HUES64 (cell line): Measurements from ENCODE around the gene COX19.

ENCODE experiments used
- H3K27ac ChIP-seq: 2 replicates; pipeline ENCODE4 v1.7.0; 2013; ENCODE audit warnings: low read depth, low read length, inconsistent platforms
- H3K27me3 ChIP-seq: 2 replicates; pipeline ENCODE4 v1.6.1; 2013; ENCODE audit warnings: mild to moderate bottlenecking, low read length; ENCODE audit not compliant: insufficient read depth
- H3K36me3 ChIP-seq: 2 replicates; pipeline ENCODE4 v1.6.1; 2013; ENCODE audit warnings: mild to moderate bottlenecking, low read length; ENCODE audit not compliant: insufficient read depth
- H3K4me1 ChIP-seq: 2 replicates; pipeline ENCODE4 v1.6.1; 2013; ENCODE audit warnings: mild to moderate bottlenecking, low read length, moderate library complexity; ENCODE audit not compliant: insufficient read depth
- H3K4me3 ChIP-seq: 2 replicates; pipeline ENCODE4 v1.5.1; 2013; ENCODE audit warnings: mild to moderate bottlenecking, low read length, moderate library complexity
- H3K9ac ChIP-seq: 2 replicates; pipeline ENCODE4 v1.6.1; 2013; ENCODE audit warnings: mild to moderate bottlenecking, low read depth, low read length
- H3K9me3 ChIP-seq: 2 replicates; pipeline ENCODE4 v1.6.1; 2013; ENCODE audit warnings: low read depth, low read length; ENCODE audit not compliant: insufficient read depth
- WGBS: fragments of 150-250, 120-280 bp; methylation state at CpG from one replicate; pipeline ENCODE4 v1.1.7; 2013; ENCODE audit warnings: missing lambda C conversion rate; 5-methylcytosine and 5-hydroxymethylcytosine counted together

Gene COX19

DNA sequence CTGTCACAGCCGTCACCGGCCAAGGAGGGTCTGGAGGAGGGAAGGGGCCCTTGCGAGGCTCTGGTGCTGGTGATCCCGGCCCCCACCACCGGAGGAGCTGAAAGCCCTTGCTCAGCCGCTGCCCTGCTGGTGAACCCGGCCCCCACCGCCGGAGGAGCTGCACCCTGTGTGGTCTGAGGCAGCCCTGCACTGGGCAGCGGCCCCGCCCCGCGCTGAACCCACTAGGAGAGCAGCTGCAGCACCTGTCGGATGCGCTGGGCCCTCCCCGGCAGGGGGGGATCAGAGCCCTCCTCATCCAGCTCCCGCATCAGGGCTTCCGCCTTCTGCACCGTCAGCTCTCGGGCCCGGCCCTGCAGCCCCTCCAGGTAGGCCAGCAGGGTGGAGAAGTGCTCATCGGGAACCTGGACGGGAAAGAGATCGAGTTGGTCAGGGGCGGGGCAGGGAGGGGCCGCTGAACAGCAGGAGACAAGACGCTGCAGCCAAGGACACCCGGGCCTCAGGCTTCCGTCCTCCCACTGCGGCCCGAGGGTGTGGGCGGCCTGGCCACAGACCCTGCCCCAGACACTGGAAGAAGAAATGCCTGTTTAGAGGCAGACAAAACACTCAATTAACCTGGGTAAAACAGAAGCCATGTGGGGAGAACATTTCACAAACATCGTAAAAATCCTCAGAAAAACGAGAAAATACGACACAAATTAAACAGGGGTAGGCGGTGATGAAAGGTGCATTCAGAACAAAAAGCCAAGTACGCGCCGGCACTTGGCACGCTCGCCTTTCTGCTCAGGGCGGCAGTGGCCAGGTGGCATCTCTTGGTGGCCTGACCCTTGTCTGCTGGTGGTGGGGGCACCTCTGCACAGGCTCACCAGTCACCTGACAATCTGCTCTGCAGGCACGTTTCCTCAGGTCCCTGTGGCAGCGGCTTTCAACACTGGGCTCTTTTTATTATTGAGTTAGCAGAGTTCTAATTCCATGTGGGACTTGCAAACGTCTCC lies 22.4 kb upstream of the COX19 start:
- Histone ChIP-seq H3K4me3 (no peak overlapping the region), H3K27me3 (no peaks in the 10 kb centered on the region), H3K27ac (no peak overlapping the region), H3K4me1 (no peaks in the 10 kb centered on the region), H3K9me3 (no peaks in the 10 kb centered on the region), H3K36me3 (peaks cover 2% of the 10 kb centered on the region; the same call in 1 of the 2 replicates), H3K9ac (no peak overlapping the region; the same call in 1 of the 2 replicates)
- WGBS, result 83% methylated on average over 45 of the region's 45 CpGs

DNA sequence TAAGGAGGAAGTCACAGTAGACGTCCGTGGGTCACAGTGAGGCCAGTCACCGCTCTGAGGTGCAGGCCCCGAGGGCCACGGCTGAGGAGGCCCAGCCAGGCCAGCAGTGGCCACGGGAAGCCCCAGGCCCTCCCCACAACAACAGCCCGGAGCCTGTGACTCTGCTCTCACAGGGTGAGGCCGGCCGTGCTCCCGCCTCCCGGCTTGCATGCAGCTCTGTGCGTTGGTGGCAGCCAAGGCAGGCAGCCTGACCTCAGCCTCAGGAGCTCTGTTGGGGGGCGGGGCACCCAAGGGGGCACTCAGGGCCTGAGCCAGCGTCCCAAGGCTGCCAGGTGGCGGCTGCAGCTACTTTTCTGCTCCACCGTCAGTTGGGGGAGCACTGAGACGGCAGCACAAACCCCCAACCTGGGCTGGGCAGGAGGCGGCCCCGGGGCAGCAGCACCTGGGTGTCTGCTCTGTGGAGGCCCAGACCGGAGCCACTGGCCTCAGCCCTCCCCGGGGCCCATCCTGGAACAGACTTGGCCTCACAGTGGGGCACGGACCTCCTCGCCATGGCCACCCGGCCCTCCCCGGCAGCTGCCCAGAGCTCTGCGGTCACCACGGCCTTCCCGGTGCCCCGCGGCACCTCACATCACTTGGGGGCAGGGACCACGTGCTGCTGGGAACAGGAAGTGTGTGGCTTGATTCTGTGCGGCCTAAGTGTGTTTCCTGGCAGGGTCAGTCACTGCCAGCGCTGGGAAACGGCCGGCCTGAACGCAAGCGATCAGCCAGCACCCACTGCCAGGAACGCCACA lies 20.9 kb upstream of the COX19 start:
- Histone ChIP-seq H3K4me3 (no peak overlapping the region), H3K27me3 (no peaks in the 10 kb centered on the region), H3K9me3 (no peaks in the 10 kb centered on the region), H3K27ac (no peak overlapping the region), H3K9ac (no peak overlapping the region), H3K36me3 (peaks cover 2% of the 10 kb centered on the region; the same call in 1 of the 2 replicates), H3K4me1 (no peaks in the 10 kb centered on the region)
- WGBS, result 94% methylated on average over 38 of the region's 38 CpGs

DNA sequence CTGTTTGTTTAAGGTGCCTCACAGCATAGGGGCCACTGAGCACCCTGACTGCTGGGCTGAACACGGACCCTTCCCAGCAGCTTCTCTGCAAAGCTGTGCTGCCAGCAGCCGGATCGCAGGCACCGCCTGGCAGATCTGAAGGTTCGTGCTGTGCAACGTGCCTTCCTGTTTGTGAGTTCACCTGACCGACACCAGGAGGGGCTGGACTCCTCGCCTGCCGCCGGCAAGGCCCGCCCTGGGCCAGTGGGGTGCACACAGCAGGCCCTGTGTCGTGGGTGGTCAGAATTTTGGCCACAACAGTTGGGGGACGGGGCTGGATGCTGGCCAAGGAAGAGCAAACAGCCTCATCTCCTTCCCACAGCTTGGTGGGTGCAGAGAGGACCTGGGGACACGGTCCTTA lies 20.2 kb upstream of the COX19 start:
- Histone ChIP-seq H3K4me1 (no peaks in the 10 kb centered on the region), H3K36me3 (peaks cover 2% of the 10 kb centered on the region; the same call in 1 of the 2 replicates), H3K27ac (no peak overlapping the region), H3K4me3 (no peak overlapping the region), H3K9me3 (no peaks in the 10 kb centered on the region), H3K27me3 (no peaks in the 10 kb centered on the region), H3K9ac (no peak overlapping the region)
- 92% methylated on average over 14 of the region's 14 CpGs for WGBS

DNA sequence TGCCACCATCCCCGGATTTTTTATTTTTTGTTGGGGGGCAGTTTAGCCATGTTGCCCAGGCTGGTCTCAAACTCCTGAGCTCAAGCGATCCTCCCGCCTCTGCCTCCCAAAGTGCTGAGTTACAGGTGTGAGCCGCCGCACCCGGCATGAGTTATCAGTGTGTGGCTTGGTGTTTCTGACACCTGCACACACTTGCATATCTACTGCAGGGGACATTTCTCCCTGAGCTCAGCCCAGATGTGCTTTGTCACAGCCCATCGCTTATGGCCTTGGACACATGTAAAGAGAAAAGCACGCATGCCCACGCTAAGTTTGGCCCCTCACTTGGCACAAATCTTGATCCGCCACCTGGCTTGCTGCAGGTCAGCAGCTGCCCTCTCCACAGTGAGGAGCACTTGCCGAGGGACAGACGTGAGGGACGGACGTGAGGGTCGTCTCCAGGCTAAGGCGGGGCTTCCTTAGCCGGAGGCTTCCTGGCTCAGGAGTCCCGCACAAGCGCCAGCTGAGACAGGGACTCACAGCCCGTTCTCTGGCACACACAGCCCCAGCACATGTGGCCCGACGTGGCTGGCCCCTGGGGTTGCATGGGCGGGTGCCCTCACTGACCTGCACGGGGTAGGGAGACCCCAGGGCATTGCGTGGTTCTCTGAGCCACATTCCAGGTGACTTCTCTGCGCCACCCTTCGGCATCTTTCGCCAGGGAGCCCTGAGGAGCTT lies 19.4 kb upstream of the COX19 start:
- Histone ChIP-seq H3K9me3 (no peaks in the 10 kb centered on the region), H3K4me3 (no peak overlapping the region), H3K27ac (no peak overlapping the region), H3K9ac (no peak overlapping the region), H3K4me1 (no peaks in the 10 kb centered on the region), H3K27me3 (no peaks in the 10 kb centered on the region), H3K36me3 (peaks cover under 1% of the 10 kb centered on the region; the same call in 1 of the 2 replicates)
- 85% methylated on average over 28 of the region's 28 CpGs for WGBS

GRCh38 chr7:992709-993607 lies 17.6 kb upstream of the COX19 start:
- no peaks in the 10 kb centered on the region for H3K36me3 ChIP-seq
- no peaks in the 10 kb centered on the region for H3K4me1 ChIP-seq
- WGBS, result 28% methylated on average over 34 of the region's 34 CpGs
- H3K27me3 ChIP-seq, result no peaks in the 10 kb centered on the region
- no peak overlapping the region for H3K4me3 ChIP-seq
- H3K9me3 ChIP-seq, result no peaks in the 10 kb centered on the region
- no peak overlapping the region for H3K9ac ChIP-seq
- no peak overlapping the region for H3K27ac ChIP-seq

GRCh38 chr7:991729-992656 lies 16.6 kb upstream of the COX19 start:
- no peak overlapping the region for H3K27ac ChIP-seq
- H3K9ac ChIP-seq, result no peak overlapping the region
- H3K27me3 ChIP-seq, result no peaks in the 10 kb centered on the region
- H3K4me1 ChIP-seq, result no peaks in the 10 kb centered on the region
- 93% methylated on average over 32 of the region's 34 CpGs for WGBS
- H3K9me3 ChIP-seq, result no peaks in the 10 kb centered on the region
- H3K4me3 ChIP-seq, result no peak overlapping the region
- no peaks in the 10 kb centered on the region for H3K36me3 ChIP-seq

DNA sequence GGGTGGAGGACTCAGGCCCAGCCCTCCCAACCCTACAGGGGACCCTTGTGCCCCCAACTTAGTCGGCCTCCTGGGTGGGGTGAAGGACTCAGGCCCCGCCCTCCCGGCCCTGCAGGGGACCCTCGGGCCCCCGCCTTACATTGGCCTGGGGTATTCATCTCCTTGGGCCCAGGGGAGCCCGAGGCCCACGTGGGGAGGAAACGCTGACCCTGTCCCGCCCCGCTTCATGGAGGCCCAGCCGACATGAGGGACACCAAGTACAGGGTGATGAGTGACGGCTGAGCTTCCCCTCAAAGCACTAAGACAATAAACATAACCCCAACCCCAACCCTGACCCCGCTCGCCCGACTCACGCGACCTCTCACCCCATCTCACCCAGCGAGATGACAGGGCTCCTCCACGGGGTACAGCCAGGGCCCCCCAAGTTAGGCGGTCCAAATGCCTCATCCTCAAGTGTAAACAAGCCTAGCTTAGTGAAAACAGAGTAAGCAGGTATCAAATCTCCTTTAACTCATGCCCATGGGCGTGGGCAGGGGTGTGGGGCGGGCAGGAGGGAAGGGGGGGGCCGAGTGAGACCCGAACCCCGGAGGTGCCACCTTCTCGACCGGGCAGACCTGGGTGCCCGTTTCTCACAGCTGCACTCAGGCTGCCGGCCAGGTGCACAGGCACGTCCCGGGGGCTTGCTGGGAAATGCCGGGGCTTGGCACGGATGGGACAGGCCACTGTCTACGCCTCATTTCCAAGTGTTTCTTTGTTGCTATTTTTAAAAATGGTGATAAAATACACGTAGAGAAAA lies 15.8 kb upstream of the COX19 start:
- Histone ChIP-seq H3K27me3 (no peaks in the 10 kb centered on the region), H3K36me3 (no peaks in the 10 kb centered on the region), H3K4me3 (no peak overlapping the region), H3K27ac (no peak overlapping the region), H3K9ac (no peak overlapping the region), H3K4me1 (no peaks in the 10 kb centered on the region), H3K9me3 (no peaks in the 10 kb centered on the region)
- 92% methylated on average over 34 of the region's 35 CpGs for WGBS

GRCh38 chr7:990352-990932 lies 15.1 kb upstream of the COX19 start:
- no peak overlapping the region for H3K4me3 ChIP-seq
- no peak overlapping the region for H3K9ac ChIP-seq
- no peaks in the 10 kb centered on the region for H3K4me1 ChIP-seq
- no peaks in the 10 kb centered on the region for H3K36me3 ChIP-seq
- no peak overlapping the region for H3K27ac ChIP-seq
- no peaks in the 10 kb centered on the region for H3K9me3 ChIP-seq
- 93% methylated on average over 36 of the region's 36 CpGs for WGBS
- H3K27me3 ChIP-seq, result no peaks in the 10 kb centered on the region

DNA sequence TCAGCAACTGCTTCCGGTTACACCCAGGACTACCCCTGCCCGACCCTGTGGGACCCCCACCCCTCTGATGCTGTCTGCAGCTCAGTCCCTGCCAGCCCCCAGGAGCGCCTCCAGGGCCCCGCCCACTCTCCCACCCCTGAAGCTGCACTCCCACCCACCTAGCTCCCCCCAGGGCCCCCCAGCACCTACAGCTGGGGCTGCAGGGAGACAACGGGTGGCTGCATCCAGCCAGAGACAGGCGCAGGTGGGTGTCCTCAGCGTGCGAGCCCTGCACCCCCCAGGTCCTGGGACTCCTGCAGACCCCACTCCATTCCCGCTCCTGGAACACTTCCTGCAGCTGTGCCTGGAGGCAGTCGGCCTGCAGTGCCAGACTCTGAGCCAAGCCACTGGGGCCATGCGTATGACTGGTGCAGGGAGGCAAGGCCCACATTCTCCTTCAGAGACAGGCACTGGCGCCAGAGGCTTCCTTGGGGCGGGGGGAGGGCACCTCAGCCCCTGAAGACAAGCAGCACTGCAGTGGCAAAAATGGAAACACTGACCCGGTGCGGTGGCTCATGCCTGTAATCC lies 13.7 kb upstream of the COX19 start:
- 79% methylated on average over 15 of the region's 15 CpGs for WGBS
- H3K27me3 ChIP-seq, result no peaks in the 10 kb centered on the region
- H3K4me3 ChIP-seq, result no peak overlapping the region
- no peak overlapping the region for H3K9ac ChIP-seq
- no peaks in the 10 kb centered on the region for H3K9me3 ChIP-seq
- no peak overlapping the region for H3K27ac ChIP-seq
- H3K36me3 ChIP-seq, result no peaks in the 10 kb centered on the region
- H3K4me1 ChIP-seq, result no peaks in the 10 kb centered on the region
